Measurements from ENCODE around the gene SRRM5.
A peak's percentile ranks its signal among the peaks of the same experiment; 100 is the strongest.
"Not testable (repeated sequence)": the region's sequence is repeated elsewhere in the genome, so short reads cannot be mapped to it uniquely, and the experiment has no call there.

Gene SRRM5

DNA sequence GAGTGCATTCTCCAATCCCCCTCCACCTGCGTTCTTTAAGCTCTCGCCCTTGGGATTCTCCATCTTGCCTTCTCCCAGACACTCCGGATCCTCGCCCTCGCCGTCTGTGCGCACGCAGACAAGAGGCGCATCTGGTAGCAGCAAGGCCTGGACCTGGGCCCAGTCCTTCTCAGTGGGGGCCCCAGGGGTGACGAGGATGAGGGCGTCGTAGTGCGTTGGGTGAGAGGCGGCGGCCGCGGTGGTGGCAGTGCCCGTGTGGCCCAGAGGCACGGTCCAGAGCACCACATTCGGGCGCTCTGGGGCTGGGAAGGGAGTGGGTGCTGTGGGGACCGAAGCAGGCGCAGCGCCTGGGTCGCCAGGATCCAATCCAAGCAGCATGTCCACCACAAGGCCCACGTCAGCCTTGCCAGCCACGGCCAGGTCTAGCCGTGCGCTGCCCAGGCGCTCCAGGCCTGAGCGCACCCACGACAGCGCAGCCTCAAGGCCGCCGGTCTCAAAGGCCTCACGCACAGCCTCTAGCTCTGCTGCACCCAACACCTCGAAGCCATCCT is 19.0 kb upstream of the SRRM5 start:
- DNase-seq: no peak

DNA sequence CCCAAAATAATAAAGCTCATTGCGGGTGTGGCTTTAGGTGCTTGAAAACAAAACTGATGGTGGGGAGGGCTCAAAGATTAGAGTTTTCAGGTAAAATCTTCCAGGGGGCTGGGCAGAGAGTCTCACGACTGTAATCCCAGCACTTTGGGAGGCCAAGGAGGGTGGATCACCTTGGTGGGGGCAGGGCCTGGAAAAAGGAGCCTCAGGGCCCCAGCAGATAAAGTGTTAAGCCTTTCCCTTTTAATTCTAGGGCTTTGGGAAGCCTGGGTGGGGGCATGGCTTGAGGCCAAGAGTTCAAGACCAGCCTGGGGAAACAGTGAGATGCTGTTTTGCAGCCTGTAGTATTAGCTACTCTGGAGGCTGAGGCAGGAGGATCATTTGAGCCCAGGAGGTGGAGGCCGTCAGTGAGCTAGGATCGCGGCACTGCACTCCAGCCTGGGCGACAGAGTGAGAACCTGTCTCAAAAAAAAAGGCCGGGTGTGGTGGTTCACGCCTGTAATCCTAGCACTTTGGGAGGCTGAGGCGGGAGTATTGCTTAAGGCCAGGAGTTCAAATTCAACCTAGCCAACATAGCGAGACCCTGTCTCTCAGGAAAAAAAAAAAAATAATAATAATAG is 17.7 kb upstream of the SRRM5 start:
- DNase-seq: no peak

DNA sequence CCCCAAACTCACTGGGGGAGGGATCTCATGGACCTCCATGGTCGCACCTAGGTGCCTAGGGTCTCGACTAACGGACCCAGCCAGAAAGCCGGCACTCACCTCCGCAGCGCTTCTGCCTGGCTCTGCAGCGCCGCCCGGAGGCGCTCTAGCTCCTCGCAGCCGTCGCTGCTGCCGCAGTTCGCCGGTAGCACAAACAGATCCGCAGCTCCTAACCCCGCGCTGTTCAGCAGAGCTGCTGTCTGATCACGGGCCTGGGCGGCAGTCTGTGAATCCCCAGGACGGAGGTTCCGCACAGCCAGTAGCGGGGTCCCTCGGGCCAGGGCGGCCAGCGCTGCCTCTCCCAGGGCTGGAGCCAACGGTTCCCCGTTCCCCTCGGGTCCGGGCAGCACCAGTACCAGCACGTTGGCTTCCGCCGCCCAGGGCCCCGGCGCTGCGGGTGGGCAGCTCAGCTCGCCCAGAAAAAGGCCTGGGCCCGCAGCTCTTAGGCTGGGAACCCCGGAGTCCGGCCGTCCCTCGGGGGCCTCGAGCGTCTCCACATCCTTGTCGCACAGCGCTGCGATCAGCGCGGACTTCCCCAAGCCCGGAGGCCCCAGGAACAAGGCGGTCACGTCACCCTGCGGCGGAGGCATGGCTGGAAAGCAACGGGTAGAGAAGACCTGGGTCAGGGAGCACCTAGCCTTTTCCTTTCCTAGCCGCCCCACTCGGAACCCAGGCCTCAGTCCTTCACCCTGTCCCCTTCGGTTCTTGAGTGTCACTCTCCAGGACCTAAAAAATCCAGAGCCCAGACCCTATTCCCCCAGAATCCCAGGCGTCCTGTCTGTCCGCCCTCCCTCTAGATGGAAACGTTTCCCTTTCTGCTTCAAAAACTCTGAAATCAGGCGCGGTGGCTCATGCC is 16.9 kb upstream of the SRRM5 start:
- DNase-seq: peak; percentile 45

DNA sequence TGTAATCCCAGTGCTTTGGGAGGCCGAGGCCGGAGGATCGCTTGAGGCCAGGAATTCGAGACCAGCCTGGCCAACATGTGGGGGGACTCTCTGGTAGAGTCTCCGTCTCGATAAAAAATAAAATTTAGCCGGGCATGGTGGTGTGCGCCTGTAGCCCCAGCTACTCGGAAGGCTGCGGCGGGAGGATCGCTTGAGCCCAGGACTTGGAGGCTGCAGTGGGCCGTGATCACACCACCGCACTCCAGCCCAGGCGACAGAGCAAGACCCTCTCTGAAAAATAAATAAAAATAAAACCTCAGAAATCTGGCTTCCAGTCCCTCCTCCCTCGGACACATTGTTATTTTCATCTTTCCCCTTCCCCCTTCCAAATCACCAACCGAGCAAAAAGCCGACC is 16.3 kb upstream of the SRRM5 start:
- DNase-seq: no peak

DNA sequence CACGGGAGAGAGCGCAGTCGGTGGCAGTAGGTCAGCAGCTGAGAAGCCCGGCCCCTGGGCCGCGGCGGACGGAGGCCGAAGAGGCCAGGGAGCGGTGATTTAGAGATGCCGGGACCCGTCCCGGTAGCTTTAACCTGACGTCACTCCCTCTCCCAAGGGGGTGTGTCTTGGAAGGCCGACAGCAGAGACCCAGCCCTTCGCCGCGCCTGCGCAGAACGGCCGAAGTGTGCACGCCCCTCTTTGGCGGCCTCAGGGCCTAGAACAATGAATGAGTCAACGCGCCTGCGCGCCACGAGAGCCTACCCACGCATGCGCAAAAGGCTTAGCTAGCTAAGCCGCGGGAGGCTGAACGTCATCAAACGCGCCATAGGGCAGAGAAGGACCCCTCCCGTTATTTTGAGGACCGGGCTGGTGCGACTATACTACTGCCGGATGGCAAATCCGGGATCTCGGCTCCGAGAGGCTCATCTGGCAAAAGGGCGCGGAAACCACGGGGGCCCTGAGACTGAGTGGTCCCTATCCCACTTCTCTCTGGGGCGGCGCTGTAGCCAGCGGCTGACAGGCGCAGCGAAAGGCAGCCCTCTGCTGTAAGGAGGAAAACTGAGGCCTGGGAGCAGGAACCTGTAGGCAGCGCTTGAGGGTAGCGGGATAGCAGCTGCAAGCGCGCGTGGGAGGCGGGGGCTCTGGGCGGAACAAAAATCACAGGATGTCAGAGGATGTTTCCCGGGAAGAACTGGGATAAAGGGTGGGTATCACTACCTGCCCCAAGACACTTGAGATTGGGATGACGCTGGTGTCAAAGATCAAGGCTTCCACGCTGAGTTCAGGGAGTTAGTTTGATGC is 15.7 kb upstream of the SRRM5 start, which contains the start of the genes IRGQ and ZNF576:
IRGQ (minus strand) TSS at position 136 of the 843 bp plus-strand sequence. CDS start 796 bp downstream, outside the sequence.
ZNF576 (plus strand) TSS at position 597 of the 843 bp plus-strand sequence. CDS start 514 bp downstream, outside the sequence.
- peak; percentile 100 for DNase-seq

DNA sequence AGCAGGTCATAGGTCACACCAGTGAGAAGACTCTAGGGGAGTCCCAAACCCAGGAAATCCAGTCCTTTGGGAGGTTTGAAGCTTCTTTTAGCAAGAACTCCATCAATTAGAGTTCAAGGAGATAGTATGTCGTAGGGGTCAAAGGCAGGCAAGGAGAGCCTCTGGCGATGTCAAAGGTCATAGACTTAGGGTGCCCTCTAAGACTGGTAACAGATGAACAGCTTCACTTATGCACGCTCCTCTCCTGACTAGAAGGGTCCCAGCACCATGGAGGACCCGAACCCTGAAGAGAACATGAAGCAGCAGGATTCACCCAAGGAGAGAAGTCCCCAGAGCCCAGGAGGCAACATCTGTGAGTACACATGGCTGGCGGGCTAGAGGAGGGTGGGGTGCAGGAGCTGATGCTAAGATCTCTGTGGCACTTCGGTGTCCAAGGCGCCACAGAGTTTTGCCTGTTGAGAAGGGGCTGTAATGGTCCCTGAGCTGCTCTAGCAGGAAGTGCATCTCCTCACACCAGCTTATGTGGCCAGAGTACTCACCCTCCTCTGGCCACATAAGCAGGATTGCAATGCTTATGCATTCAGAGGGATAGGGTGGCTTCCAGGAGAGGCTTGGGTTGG is 14.9 kb upstream of the SRRM5 start:
- no peak for DNase-seq

DNA sequence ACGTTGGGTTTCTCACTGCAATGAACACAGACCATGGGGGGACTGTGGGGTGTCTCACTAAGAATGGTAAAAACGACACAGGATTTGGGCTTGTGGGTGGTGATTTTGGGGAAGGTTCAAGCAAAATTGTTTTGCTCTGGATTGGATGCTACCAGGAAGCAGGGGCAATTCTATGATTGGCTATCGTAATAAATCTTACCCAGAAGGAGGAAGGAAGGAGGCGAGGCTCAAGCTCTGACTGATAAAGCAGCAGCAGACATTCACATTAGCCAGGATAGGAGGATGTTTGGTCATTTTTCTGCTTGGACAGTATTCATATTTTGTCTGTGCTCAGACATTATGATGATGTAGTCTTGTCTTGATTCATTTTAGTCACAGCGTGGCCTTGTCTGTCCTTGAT is 14.0 kb upstream of the SRRM5 start:
- no peak for DNase-seq

DNA sequence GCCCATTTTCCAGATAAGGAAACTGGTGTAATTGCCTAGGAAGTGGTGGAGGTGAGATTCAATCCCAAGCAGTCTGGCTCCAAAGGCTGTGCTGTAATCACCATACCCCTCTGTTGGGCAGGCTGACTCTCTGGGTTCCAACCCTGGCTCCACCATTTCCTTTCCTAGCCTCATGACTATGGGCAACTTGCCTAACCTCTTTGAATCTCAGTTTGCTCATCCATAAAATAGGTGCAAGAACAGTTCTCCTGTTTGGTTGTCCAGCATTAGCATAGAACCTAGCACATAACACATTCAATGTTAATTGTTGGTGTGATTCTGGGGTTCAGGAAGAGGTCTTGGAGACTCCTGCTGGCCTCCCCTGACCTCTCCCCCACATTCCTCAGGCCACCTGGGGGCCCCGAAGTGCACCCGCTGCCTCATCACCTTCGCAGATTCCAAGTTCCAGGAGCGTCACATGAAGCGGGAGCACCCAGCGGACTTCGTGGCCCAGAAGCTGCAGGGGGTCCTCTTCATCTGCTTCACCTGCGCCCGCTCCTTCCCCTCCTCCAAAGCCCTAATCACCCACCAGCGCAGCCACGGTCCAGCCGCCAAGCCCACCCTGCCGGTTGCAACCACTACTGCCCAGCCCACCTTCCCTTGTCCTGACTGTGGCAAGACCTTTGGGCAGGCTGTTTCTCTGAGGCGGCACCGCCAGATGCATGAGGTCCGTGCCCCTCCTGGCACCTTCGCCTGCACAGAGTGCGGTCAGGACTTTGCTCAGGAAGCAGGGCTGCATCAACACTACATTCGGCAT is 13.2 kb upstream of the SRRM5 start:
- no peak for DNase-seq

DNA sequence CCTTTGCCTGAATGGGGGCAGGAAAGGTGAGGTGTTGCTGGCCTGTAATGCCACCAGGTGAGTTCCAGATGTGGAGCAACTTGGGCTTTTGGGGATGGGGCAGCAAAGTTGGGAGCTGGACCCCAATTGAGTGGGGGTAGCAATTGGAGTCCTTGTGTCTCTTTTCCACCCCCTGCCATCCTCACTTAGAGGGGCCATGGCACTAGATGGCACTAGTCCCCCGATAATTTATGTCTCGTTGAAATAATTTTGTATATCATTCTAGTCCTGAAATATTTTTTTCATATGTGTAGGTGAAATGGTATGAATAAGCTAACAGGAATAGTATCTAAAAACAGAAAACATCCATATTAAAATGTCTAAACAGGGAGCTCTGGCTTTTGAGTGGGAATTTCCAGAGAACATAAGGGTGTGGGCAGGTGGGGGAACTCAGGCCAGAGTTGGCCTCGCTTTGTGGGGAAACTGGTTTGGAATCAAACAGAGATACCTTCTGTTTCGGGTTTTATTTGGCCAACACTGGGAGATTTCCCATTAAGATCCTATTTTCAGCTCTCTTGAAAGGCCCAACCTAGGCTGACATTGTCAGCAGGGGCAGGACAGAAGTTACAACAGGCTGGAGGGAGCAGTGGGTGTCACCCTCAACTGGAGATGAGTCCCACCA is 12.1 kb upstream of the SRRM5 start:
- DNase-seq: no peak

DNA sequence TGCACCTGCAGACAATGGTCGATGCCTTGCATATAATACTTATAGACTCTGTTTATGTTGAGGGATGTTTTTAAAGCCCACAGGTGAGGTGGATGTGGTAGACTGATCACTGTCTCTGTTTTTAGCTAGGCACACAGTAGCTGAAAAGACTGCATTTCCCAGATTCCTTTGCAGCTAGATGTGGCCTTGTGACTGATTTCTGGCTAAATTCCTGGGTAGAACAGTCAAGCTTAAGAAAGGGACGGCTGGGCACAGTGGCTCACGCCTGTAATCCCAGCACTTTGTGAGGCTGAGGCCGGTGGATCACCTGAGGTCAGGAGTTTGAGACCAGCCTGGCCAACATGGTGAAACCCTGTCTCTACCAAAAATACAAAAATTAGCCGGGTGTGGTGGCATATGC is 11.6 kb upstream of the SRRM5 start:
- DNase-seq: not testable (repeated sequence)

DNA sequence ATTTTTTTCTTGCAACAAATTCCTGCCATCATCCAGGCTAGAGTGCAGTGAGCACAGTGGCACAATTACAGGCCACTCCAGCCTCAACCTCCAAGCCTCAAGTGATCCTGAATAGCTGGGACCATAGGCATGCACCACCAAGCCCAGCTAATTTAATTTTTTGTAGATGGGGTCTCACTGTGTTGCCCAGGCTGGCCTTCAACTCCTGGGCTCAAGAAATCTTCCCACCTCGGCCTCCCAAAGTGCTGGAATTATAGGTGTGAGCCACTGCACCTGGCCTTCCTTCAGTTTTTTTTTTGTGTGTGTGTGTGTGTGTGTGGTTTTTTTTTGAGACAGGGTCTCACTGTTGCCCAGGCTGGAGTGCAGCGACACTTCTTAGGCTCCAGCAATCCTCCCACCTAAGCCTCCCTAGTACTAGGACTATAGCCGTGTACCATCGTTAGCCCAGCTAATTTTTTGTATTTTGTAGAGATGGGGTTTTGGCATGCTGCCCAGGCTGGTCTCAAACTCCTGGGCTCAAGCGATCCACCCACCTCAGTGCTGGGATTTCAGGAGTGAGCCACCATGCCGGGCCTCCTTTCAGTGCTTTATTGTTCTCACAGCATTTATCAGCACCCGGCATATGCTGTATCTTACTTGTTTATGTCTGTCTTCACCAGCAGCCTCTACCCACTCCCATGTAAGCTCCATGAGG is 5.9 kb upstream of the SRRM5 start:
- DNase-seq: no peak

DNA sequence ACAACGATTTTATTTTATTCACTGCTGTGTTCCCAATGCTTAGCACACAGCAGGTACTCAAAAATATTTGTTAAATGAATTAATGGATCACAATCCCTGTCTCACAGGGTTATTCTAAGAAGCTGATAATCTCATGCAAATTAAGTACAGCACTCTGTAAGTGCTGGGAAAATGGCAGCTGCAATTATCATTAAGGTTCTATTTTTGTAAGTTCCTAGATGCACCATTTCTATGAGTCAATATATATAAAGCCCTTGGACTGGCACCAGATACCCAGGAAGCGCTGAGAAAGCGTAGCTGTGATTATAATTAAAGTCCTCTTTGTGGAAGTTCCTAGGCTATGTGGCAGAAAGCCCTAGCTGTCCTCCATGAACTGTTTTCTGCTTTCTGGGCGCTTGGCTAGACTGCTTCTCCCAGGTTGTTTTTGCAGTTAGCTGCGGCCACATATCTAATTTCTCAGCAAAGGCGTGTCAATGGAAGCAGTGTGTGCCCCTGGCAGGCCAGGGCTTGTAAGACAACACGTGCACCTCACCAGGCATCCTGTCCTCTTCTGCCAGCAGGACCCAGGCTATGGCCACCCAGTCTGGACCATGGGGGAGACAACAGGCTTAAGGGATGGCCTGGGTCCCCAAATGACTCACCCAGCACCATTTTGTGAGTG is 5.2 kb upstream of the SRRM5 start:
- no peak for DNase-seq

DNA sequence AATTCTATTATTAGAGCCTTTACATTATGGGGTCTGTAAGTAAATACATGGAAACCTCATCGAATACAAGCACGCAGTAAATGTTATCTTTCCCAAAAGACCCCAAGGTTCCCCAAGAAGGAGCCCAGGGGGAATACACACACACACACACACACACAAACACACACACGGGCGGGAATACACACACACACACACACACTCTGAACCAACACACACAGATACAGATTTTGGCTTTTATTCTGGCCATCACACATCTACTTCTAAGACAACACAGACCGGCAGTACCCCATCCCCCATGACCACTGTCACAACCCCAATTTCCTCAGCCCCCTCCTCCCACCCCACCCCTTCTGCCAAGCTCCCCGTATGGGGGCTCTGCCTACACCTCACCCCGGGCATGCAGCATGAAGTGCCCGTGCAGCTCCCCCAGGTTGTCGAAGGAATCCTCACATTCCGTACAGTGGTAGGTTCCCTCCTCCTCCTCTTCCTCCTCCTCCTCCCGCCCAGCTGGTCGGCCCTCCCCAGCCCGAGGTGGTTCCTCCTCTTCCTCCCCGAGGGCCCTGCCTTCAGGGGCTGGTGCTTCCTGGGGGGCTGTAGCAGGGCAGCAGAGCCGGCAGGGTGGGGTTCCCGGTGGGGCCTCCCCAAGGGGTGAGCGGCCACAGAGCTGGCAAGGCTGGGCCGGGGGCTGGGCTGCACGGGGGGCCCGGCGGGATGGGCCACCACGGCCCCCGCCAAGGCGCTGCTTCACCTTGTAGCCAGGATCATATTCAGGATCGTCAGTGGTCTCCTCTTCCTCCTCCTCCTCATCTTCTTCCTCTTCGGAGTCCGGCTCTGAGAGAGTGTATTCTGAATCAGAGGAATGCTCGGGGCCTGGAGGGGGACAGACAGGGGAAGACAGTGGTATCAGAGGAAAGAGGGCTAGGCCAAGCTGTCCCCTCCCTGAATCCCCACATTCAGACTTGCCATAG is 4.4 kb upstream of the SRRM5 start:
- DNase-seq: no peak

DNA sequence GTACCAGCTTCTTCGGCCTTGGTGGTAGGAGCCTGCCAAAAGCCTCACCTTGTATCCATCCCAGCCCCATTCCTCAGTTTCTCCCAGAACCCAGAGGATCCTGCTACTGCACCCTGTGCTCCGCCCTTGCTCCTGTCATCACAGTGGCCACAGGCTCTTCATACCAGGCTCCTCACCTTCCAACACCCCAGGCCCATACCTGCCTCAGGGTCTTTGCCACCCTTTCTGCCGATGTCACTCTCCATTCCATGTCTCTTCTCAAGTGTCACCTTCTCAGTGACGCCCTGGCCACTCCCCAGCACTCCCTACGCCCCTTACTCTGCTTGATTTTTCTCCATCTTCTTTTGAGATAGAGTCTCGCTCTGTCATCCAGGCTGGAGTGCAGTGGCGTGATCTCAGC is 2.0 kb upstream of the SRRM5 start:
- no peak for DNase-seq

DNA sequence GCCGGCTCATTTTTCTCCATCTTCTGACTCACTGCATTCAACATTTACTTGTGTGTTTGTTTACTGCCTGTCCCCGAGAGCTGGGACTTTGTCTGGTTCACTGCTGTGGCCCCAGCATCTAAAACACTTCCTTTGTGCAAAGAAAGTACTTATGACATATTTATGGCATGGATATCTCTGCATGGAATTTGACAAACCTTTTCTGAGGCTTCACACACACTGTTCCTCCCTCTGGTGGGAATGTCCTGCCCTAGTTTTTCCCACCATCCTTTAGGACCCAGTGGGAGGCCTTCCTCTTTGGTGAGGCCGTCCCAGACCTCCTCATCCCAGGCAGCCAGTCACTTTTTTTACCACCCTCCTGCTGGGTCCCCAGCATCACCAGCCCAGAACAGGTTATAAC is 1.4 kb upstream of the SRRM5 start:
- DNase-seq: no peak

DNA sequence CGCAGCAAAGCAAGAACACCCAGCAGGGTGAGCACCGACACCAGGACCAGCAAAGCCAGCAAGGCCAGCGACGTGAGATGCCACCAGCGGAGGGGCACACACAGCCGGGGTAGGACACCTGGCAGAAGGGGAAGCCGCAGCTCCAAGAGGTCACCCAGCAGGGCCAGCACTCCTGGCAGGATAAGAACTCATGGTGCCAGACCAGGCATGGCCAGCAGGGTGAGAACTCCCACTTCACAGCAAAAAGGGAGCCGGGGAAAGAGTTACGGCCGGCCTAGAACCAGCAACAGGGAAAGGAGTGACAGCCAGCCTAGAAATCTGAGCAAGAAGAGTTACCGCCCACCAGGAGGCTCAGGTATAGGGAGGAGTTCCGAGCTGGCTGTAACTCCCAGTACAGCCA is 486 bp downstream of the SRRM5 start:
- DNase-seq: no peak

DNA sequence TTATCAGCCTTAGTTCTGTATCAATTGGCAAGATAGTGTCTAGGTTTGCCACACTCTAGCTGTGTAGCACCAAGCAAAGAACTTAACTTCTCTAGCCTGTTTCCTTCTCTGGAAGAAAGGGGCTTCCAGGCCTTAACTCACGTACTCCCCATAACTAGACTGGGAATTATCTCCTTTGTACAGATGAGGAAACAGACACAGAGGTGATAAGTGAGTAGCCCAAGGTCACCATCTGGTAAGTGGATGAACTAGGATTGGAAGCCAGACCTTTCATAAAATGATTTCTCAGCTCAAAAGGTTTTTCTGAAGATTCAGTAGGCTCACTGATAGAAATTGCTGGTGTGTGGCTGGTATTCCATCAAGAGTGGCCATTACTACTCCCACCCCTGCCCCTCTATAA is 4.4 kb downstream of the SRRM5 start:
- DNase-seq: no peak

DNA sequence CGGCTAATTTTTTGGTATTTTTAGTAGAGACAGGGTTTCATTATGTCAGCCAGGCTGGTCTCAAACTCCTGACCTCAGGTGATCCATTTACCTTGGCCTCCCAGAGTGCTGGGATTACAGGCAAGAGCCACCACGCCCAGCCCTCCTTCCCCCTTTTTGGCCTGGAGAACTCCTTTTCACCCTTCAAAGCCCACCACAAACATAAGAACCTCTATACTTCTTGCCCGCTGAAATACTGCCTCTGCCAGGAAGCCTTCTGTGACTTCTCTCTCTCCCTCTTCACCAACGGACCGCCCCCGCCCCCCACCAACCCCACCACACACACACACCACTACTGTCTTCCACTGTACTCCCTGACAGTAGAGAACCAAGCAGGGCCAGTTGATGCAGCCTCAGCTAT is 5.1 kb downstream of the SRRM5 start:
- no peak for DNase-seq

DNA sequence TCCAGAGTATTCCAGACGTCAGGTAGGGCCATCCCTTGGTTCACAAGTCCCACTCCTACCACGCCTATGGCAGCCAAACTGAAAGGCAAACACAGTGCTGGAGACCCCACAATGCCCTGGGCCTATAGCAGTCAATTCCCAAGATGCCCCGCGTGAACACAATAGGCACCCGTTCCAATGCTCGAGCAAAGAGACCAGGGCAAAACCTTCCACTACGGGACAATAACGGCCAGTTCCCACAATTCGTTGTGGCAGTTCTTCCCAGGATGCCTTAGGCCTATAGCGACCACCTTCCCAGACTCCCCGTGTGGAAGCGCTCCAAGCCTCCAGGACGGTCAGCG is 7.0 kb downstream of the SRRM5 start:
- peak; percentile 27 for DNase-seq
